ENCODE data around the gene PPP1R3G.
"Not testable (repeated sequence)": the region's sequence is repeated elsewhere in the genome, so short reads cannot be mapped to it uniquely, and the experiment has no call there.

Gene PPP1R3G

DNA sequence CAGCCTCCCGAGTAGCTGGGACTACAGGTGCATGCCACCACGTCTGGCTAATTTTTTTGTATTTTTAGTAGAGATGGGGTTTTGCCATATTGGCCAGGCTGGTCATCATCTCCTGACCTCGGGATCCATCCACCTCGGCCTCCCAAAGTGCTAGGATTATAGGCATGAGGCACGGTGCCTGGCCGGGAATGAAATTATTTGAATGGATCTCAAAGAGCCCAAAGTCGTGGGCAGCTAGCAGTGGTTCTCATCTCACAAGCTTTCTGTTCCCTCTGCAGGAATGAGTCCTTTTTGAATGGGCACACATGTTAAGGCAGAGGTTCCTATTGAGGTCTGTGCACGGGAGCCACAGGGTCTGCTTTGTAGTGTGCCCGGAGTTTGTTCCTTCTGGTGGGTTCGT lies 34.9 kb downstream of the PPP1R3G start:
- no peak for DNase-seq (ENCODE audit: low spot score)

DNA sequence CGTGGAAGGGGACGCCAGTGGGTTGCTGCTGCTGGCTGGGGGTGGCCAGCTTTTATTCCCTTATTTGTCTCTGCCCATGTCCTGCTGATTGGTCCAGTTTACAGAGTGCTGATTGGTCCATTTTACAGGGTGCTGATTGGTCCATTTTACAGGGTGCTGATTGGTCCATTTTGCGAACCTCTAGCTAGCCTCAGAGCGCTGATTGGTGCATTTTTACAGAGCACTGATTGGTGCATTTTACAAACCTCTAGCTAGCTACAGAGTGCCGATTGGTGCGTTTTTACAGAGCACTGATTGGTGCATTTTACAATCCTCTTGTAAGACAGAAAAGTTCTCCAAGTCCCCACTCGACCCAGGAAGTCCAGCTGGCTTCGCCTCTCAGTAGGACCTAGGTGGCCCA lies 35.4 kb downstream of the PPP1R3G start:
- not testable (repeated sequence) for DNase-seq (ENCODE audit: low spot score)

DNA sequence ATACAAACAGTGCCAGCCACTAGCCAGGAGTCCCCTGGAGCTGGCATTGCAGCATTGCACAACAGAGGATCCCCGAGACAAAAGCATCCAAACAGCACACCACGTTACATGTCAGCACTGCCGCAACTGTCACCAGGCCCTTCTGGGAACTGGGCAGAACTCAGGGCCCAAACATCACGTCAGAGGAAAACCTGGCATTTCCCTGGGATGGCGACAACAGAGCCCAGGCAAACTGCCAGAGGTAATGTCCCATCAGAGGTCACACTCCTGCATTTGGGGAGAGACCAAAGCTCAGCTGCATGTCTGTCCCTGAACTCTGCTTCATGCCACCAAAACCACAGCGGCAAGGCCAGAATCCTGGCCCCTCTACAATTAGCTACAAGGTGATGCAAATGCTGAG lies 36.3 kb downstream of the PPP1R3G start:
- no peak for DNase-seq (ENCODE audit: low spot score)

DNA sequence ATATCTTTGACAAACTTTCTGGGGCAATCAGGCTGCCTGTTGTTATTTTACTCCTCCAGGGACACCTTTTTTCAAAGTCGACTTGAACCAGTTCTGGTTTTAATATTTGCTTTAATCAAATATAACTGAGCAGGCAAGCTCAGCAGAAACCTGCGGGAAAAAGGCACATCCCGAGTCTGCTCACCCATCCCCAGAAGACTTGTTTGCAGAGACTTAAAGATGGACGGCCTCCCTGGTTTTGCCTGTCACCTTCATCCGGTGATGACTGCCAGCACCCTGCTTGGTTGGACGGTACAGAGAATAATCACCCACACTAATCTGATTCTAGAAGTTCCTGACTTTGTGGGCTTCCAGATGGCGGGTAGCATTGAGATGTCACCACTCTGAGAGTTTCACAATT lies 36.8 kb downstream of the PPP1R3G start:
- no peak for DNase-seq (ENCODE audit: low spot score)

DNA sequence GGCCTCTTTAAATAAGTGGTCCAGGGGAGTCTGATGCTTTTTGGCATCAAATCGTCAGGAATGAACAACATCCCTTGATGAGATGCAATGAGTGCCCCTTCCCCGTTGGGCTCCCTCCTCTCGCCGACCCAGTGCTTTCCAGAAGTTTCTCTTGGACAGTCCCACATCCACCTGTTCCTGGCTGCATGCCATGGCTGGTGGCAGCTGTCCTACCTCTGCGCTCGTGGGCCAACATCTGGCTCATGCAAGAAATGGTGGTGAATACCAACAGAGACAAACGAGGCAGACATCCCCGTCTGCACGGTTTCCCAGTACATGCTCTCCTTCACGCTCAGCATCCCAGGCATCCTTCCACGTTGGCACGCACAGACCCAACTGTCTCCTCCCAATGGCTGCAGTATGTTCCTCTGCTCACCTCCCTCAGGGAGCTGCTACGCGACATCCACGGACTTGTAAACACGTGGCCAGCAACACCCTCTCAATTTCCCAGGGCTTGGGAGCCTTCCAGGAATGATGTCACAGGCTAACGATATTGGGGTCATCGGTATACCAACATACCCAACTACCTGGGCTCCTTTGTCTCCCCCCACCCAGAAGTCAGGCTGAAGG lies 37.5 kb downstream of the PPP1R3G start:
- DNase-seq (ENCODE audit: low spot score) = no peak

- no peak for DNase-seq (ENCODE audit: low spot score)
Measured at GRCh38 chr6:5123296-5124143, 38.4 kb downstream of the PPP1R3G start.

- DNase-seq (ENCODE audit: low spot score) = no peak
Measured at GRCh38 chr6:5124526-5124925, 39.4 kb downstream of the PPP1R3G start.

DNA sequence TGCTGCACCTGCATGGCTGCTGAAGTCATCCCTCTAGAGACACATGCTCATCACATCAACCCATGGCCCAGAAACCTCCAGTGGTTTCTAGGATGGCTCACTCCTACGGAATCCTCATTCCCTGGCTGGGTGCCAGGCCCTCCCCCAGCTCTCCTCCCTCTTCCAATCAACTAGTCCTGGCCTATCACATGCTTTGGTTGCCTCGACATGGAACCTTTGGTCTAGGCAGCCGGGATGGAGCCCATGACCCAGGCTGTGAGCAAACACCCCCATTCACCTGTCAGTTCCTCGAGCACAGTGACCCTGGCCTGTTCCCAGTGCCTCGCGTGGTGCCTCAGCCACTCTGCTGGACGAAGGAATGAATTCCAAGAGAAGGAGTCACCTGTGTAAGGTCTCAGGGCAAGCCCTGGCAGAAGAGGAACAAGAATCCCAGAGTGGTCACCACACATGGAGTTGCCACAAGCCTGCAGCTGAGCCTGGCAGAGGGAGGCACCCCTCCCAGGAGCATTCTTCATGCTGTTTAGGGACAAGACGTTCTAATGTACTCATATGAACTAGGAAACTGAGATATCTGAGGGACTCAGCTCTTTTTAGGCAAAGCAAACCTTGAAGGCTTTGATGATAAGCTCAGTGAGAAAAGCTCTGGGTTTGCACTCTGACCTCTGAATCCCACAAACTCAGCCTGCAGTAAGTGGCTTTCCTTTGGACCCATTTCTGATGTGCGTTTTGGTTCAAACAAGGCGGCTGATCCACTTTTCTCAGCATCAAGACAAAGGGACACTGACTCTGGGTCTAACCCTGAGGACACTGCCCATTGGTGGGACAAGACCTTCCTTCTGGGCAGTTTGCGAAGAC lies 40.2 kb downstream of the PPP1R3G start:
- DNase-seq (ENCODE audit: low spot score) = peak; percentile 95

DNA sequence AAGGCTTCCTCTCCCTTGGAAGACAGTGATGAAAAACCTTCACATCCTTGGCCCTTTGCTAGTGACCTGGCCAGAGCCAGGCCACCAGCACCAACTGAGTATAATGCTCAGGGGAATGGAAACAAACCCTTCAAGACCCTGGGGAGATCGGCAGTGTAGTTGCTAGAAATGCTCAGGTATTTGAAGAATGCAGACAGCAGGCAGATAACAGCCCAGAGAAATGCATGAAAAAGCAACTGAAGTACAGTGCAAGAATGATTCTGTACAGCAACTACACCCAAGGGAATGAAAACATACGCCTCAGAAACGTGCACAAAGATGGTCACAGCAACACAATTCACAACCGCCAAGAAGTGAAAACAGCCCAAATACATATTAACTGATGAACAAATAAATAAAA lies 41.1 kb downstream of the PPP1R3G start:
- peak; percentile 42 for DNase-seq (ENCODE audit: low spot score)

GRCh38 chr6:5127106-5127687 lies 42.1 kb downstream of the PPP1R3G start:
- DNase-seq (ENCODE audit: low spot score) = no peak

DNA sequence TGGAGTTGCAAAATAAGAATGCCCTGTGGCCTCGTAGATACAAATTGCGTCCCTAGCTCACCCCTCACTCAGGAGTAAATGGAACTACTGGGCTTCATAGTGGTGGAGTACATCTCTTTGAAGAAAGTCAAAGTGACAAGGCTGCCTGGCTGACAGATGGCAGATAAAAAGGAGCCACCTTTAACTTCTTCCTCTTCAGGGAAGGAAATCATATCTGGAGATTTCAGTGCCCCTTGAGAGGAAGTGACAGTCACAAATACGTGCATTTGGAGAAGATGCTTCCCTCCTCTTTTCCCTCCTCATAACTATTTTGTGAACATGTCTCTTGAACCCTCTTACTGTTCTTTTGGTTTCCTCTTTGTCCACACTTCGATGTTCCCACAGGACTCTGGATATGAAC lies 43.2 kb downstream of the PPP1R3G start:
- no peak for DNase-seq (ENCODE audit: low spot score)

- DNase-seq (ENCODE audit: low spot score) = no peak
Measured at GRCh38 chr6:5130135-5130866, 45.2 kb downstream of the PPP1R3G start.

DNA sequence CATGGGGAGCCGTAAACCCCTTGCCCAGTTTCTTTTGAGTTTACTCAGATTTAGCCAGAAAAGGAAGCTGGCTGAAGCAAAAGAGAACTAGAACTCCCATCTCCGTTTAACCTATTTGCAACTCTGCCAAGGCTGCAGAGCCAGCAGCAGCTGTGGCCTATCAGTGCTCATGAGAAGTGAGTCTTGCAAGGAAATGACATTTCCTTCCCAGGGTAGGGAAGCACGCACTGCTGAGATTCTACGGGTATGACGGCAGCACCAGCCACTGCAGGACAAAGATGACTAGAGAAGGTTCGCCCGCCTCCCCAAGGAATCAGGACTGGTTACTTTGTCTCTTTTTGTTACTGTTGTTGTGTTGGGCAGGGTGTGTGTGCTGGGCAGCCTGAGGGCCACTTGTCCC lies 47.6 kb downstream of the PPP1R3G start:
- no peak for DNase-seq (ENCODE audit: low spot score)

DNA sequence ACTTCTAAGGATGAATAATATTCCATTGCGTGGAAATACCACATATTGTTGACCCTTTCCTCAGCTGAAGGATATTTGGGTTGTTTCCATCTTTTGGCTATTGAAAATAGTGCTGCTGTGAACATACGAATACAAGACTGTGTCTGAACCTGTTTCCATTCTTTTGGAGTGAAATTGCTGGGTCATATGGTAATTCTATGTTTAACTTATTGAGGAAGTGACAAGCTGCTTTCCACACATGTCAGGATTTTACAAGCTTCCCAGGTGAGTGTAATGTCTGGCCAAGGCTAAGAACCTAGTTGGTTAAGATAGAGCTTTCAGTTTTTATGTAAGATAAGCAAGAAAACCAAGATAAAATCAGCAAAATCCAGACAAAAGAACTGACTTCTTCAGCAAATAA lies 48.8 kb downstream of the PPP1R3G start:
- DNase-seq (ENCODE audit: low spot score) = no peak

- peak; percentile 35 for DNase-seq (ENCODE audit: low spot score)
Measured at GRCh38 chr6:5135788-5136376, 50.7 kb downstream of the PPP1R3G start.

DNA sequence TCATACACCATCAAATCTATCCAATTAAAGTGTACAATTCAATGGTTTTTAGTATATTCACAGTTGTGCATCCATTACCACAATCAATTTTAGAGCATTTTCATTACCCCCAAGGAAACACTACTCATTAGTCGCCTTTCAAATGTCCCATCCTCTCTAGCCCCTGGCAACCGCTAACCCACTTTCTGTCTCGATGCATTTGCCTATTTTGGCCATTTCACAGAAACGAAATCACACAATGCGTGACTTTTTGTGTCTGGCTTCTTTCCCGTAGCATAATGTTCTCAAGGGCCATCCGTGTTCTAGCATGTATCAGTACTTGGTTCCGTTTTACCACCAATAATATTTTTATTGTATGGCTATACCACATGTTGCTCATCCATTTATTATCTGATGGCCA lies 51.7 kb downstream of the PPP1R3G start:
- no peak for DNase-seq (ENCODE audit: low spot score)
